Measurements from ENCODE around the gene F8A3.
"Not testable (repeated sequence)": the region's sequence is repeated elsewhere in the genome, so short reads cannot be mapped to it uniquely, and the experiment has no call there.

Gene F8A3

GRCh38 chrX:155458471-155458870 lies at the start of gene F8A3:
TSS of gene F8A3 (minus strand) at chrX:155458620. CDS start at chrX:155458600, 20 bp downstream.
- H3K4me3 ChIP-seq (ENCODE audit: low read depth, low read length); POLR2A ChIA-PET; DNase-seq (ENCODE audit: low read depth, low spot score); CTCF ChIA-PET: not testable (repeated sequence)

GRCh38 chrX:155505296-155505695 lies 46.9 kb upstream of the F8A3 start:
- ChIA-PET CTCF (no interaction called here), POLR2A (no interaction called here)
- no peak for DNase-seq (ENCODE audit: low read depth, low spot score)
- no peak for TF ChIP-seq CTCF (IDR thresholded peaks at IDR 0.05; ENCODE audit: insufficient read depth, low read length, missing control alignments)
- no peak overlapping the region for H3K4me3 ChIP-seq (ENCODE audit: low read depth, low read length)

GRCh38 chrX:155495134-155495533 lies 36.7 kb upstream of the F8A3 start:
- H3K4me3 ChIP-seq (ENCODE audit: low read depth, low read length); CTCF ChIA-PET; DNase-seq (ENCODE audit: low read depth, low spot score); POLR2A ChIA-PET: not testable (repeated sequence)

GRCh38 chrX:155491421-155491820 lies 33.0 kb upstream of the F8A3 start:
- CTCF ChIA-PET; H3K4me3 ChIP-seq (ENCODE audit: low read depth, low read length); POLR2A ChIA-PET; DNase-seq (ENCODE audit: low read depth, low spot score): not testable (repeated sequence)

GRCh38 chrX:155477136-155477535 lies 18.7 kb upstream of the F8A3 start:
- POLR2A ChIA-PET; H3K4me3 ChIP-seq (ENCODE audit: low read depth, low read length); DNase-seq (ENCODE audit: low read depth, low spot score); CTCF ChIA-PET: not testable (repeated sequence)

GRCh38 chrX:155466269-155466938 lies 8.0 kb upstream of the F8A3 start:
- POLR2A ChIA-PET; DNase-seq (ENCODE audit: low read depth, low spot score); H3K4me3 ChIP-seq (ENCODE audit: low read depth, low read length); CTCF ChIA-PET: not testable (repeated sequence)

GRCh38 chrX:155460501-155460900 lies 2.1 kb upstream of the F8A3 start:
- CTCF ChIA-PET; POLR2A ChIA-PET; H3K4me3 ChIP-seq (ENCODE audit: low read depth, low read length); DNase-seq (ENCODE audit: low read depth, low spot score): not testable (repeated sequence)

- H3K4me3 ChIP-seq (ENCODE audit: low read depth, low read length); POLR2A ChIA-PET; DNase-seq (ENCODE audit: low read depth, low spot score); CTCF ChIA-PET: not testable (repeated sequence)
Measured at GRCh38 chrX:155457761-155458447, 516 bp downstream of the F8A3 start.

- POLR2A ChIA-PET, result no interaction called here
- CTCF ChIA-PET, result no interaction called here
- H3K4me3 ChIP-seq (ENCODE audit: low read depth, low read length), result no peak overlapping the region
- TF ChIP-seq CTCF (IDR thresholded peaks at IDR 0.05; ENCODE audit: insufficient read depth, low read length, missing control alignments), result no peak
- no peak for DNase-seq (ENCODE audit: low read depth, low spot score)
Measured at GRCh38 chrX:155441097-155441496, 17.3 kb downstream of the F8A3 start.

- POLR2A ChIA-PET, result no interaction called here
- CTCF ChIA-PET, result no interaction called here
- H3K4me3 ChIP-seq (ENCODE audit: low read depth, low read length), result no peak overlapping the region
Measured at GRCh38 chrX:155435744-155436112, 22.7 kb downstream of the F8A3 start.

More at GRCh38 chrX:155435744-155436112, 22.7 kb downstream of the F8A3 start:
- no peak for TF ChIP-seq CTCF (IDR thresholded peaks at IDR 0.05; ENCODE audit: insufficient read depth, low read length, missing control alignments)
- no peak for DNase-seq (ENCODE audit: low read depth, low spot score)
